ENCODE measurements around the gene HACD3. TPM values are rescaled to one million over a fixed set of nuclear protein-coding genes. Genes with fewer than 3 reads are reported as not detected.

HACD3 gene
- total and polyA plus RNA-seq, 2 of the 4 experiments (the other 2 are of a cell fraction), result 60.9 to 131 TPM

DNA sequence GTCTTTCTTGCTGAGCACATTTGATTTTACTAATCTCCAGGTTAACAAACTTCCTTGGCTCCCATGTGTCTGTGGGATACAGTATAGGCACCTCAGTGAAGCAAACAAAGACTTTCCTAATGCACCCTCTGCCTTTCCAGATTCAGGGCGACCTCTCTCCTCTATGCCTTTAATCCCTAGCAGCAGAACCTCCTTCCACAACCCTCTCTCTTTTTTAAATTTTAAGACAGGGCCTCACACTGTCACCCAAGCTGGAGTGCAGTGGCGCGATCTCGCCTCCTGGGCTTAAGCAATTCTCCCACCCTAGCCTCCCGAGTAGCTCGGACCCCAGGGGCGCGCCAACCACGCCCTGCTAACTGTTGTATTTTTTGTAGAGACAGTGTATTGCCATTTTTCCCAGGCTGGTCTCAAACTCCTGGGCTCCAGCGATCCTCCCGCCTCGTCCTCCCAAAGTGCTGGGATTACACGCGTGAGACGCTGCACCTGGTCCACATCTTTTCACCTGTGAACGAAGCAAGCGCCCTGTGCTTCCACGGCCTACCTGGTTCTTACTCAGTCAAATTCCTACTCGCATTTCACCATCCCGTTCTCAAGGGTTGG, 1.7 kb upstream of the HACD3 start:
- no peak overlapping the region for H2BK120ac ChIP-seq (ENCODE audit: low read depth, low read length)
- no peak for TF ChIP-seq SMC3 (IDR thresholded peaks at IDR 0.05; ENCODE audit: low read depth, low read length)
- TF ChIP-seq, protein P1, sequence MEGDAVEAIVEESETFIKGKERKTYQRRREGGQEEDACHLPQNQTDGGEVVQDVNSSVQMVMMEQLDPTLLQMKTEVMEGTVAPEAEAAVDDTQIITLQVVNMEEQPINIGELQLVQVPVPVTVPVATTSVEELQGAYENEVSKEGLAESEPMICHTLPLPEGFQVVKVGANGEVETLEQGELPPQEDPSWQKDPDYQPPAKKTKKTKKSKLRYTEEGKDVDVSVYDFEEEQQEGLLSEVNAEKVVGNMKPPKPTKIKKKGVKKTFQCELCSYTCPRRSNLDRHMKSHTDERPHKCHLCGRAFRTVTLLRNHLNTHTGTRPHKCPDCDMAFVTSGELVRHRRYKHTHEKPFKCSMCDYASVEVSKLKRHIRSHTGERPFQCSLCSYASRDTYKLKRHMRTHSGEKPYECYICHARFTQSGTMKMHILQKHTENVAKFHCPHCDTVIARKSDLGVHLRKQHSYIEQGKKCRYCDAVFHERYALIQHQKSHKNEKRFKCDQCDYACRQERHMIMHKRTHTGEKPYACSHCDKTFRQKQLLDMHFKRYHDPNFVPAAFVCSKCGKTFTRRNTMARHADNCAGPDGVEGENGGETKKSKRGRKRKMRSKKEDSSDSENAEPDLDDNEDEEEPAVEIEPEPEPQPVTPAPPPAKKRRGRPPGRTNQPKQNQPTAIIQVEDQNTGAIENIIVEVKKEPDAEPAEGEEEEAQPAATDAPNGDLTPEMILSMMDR (conservative IDR thresholded peaks at IDR 0.05; ENCODE audit: low read depth, low read length), result no peak
- TF ChIP-seq, protein P2, sequence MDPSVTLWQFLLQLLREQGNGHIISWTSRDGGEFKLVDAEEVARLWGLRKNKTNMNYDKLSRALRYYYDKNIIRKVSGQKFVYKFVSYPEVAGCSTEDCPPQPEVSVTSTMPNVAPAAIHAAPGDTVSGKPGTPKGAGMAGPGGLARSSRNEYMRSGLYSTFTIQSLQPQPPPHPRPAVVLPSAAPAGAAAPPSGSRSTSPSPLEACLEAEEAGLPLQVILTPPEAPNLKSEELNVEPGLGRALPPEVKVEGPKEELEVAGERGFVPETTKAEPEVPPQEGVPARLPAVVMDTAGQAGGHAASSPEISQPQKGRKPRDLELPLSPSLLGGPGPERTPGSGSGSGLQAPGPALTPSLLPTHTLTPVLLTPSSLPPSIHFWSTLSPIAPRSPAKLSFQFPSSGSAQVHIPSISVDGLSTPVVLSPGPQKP (IDR thresholded peaks at IDR 0.05; ENCODE audit: borderline replicate concordance, low read depth, low read length), result no peak
- no peak for TF ChIP-seq MAFK (IDR thresholded peaks at IDR 0.05; ENCODE audit: low read depth, low read length)
- TF ChIP-seq RFX5 (IDR thresholded peaks at IDR 0.05; ENCODE audit: low read depth, low read length), result no peak
- no peak for TF ChIP-seq RAD21 (IDR thresholded peaks at IDR 0.05; ENCODE audit: low read length)
- TF ChIP-seq CHD1 (IDR thresholded peaks at IDR 0.05; ENCODE audit: low read depth, low read length), result no peak
- TF ChIP-seq, protein P3, sequence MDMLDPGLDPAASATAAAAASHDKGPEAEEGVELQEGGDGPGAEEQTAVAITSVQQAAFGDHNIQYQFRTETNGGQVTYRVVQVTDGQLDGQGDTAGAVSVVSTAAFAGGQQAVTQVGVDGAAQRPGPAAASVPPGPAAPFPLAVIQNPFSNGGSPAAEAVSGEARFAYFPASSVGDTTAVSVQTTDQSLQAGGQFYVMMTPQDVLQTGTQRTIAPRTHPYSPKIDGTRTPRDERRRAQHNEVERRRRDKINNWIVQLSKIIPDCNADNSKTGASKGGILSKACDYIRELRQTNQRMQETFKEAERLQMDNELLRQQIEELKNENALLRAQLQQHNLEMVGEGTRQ (IDR thresholded peaks at IDR 0.05; ENCODE audit: low read depth, low read length), result no peak
- TF ChIP-seq MXI1 (IDR thresholded peaks at IDR 0.05; ENCODE audit: borderline replicate concordance, low read depth, low read length), result no peak
- TF ChIP-seq RCOR1 (IDR thresholded peaks at IDR 0.05; ENCODE audit: insufficient replicate concordance, low read length), result no peak
- no peak for TF ChIP-seq NFE2L2 (IDR thresholded peaks at IDR 0.05; ENCODE audit: low read depth, low read length)
- TF ChIP-seq BHLHE40 (IDR thresholded peaks at IDR 0.05; ENCODE audit: low read depth, low read length), result no peak
- no peak for TF ChIP-seq FOS (IDR thresholded peaks at IDR 0.05; ENCODE audit: low read depth, low read length)
- H3K9ac ChIP-seq (ENCODE audit: low read depth, low read length), result no peak overlapping the region
- no peak overlapping the region; the same call in 1 of the 2 replicates for H2BK20ac ChIP-seq (ENCODE audit: low read depth, low read length)
- H3K9me3 ChIP-seq (ENCODE audit: control insufficient read depth, insufficient read depth, low read length), result no peaks in the 10 kb centered on the region
- CTCF ChIA-PET, result interaction anchor here (0.6 kb wide), 1 partner anchor 32 kb away, joined by 5 read pairs; no protein-coding TSS in a partner anchor
- in situ Hi-C loops (cut with MboI; ENCODE audit: low sequenced_read_pairs) (no loop called here), dilution Hi-C loops (cut with HindIII; ENCODE audit: low sequenced_read_pairs, unreplicated experiment) (no loop called here), intact Hi-C loops (cut with micrococcal nuclease) (no loop called here)
- H3K27me3 ChIP-seq (ENCODE audit: control insufficient read depth, insufficient read depth, low read length), result no peaks in the 10 kb centered on the region
- no peak overlapping the region for H2BK15ac ChIP-seq (ENCODE audit: low read depth, low read length)
- H2AK9ac ChIP-seq (replicated peaks; ENCODE audit: low read depth, low read length, poor library complexity), result peak overlapping the region; percentile 28
- no peak overlapping the region for H3K4me2 ChIP-seq (ENCODE audit: low read depth, low read length)
- peak overlapping the region; percentile 56 for H2AFZ ChIP-seq (replicated peaks; ENCODE audit: low read length, poor library complexity)
- H2BK5ac ChIP-seq (ENCODE audit: low read depth, low read length, poor library complexity, severe bottlenecking), result no peak overlapping the region
- H3K4me3 ChIP-seq (ENCODE audit: insufficient read depth, low read depth, low read length), result no peak overlapping the region
- no TSS peak for BruUV-seq (replicated peaks)
- ATAC-seq (ENCODE audit: low read depth) (no peak), DNase-seq (no peak)
- H3K36me3 ChIP-seq (ENCODE audit: control insufficient read depth, insufficient read depth, low read length), result no peaks in the 10 kb centered on the region
- peaks cover 16% of the 10 kb centered on the region for H4K20me1 ChIP-seq (ENCODE audit: insufficient read depth, low read length)
- no peak overlapping the region for H3K27ac ChIP-seq (ENCODE audit: insufficient read depth, low read length)
- peaks cover 8% of the 10 kb centered on the region for H3K4me1 ChIP-seq (ENCODE audit: control insufficient read depth, insufficient read depth, low read length)
- H3K79me1 ChIP-seq (ENCODE audit: low read depth in 1 of 2, low read length in 2 of 2), result peaks cover 9 to 27% of the 10 kb centered on the region in 2 experiments; a peak in 3 of 4 replicates
- POLR2A ChIA-PET (ENCODE audit: unreplicated experiment), result no interaction called here
- no peak overlapping the region for H4K91ac ChIP-seq (ENCODE audit: insufficient read depth, low read depth, low read length)
- H3K9me1 ChIP-seq (ENCODE audit: insufficient read depth, low read length), result peaks cover 10% of the 10 kb centered on the region
- H4K8ac ChIP-seq (ENCODE audit: low read depth in 2 of 2, low read length in 2 of 2), result no peak overlapping the region
- H2AK5ac ChIP-seq (ENCODE audit: low read depth, low read length), result no peak overlapping the region
- WGBS, 2 experiments (ENCODE audit: extremely low coverage in 2 of 2, insufficient read length in 1 of 2), result 89% methylated on average over 12 of the region's 20 CpGs; no CpG with 5 or more reads in 1 of the 2 experiments
- H3K14ac ChIP-seq (replicated peaks; ENCODE audit: low read depth, low read length), result no peak overlapping the region
- H4K5ac ChIP-seq (ENCODE audit: low read depth, low read length), result no peak overlapping the region
- H3K18ac ChIP-seq (ENCODE audit: low read depth, low read length), result no peak overlapping the region
- H3K56ac ChIP-seq (ENCODE audit: extremely low read depth, insufficient read depth, low read length), result no peak overlapping the region
- H3K23ac ChIP-seq (ENCODE audit: low read depth, low read length), result no peak overlapping the region
- no peak overlapping the region for H3K4ac ChIP-seq (ENCODE audit: low read depth, low read length)

Measured in IMR-90 (cell line).